Stimulated activated CD8-positive, alpha-beta memory T cell treated with anti-CD3 and anti-CD28 coated beads, Interleukin-4, amount 100 ng/mL, for 48 hours (primary cell): ENCODE results near the gene SERPINA10.
A peak's percentile ranks its signal among the peaks of the same experiment; 100 is the strongest.

ENCODE experiments used
- DNase-seq: peaks from one replicate; pipeline ENCODE4 v3.0.0-alpha.2; 2020

Gene SERPINA10, protein sequence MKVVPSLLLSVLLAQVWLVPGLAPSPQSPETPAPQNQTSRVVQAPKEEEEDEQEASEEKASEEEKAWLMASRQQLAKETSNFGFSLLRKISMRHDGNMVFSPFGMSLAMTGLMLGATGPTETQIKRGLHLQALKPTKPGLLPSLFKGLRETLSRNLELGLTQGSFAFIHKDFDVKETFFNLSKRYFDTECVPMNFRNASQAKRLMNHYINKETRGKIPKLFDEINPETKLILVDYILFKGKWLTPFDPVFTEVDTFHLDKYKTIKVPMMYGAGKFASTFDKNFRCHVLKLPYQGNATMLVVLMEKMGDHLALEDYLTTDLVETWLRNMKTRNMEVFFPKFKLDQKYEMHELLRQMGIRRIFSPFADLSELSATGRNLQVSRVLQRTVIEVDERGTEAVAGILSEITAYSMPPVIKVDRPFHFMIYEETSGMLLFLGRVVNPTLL

DNA sequence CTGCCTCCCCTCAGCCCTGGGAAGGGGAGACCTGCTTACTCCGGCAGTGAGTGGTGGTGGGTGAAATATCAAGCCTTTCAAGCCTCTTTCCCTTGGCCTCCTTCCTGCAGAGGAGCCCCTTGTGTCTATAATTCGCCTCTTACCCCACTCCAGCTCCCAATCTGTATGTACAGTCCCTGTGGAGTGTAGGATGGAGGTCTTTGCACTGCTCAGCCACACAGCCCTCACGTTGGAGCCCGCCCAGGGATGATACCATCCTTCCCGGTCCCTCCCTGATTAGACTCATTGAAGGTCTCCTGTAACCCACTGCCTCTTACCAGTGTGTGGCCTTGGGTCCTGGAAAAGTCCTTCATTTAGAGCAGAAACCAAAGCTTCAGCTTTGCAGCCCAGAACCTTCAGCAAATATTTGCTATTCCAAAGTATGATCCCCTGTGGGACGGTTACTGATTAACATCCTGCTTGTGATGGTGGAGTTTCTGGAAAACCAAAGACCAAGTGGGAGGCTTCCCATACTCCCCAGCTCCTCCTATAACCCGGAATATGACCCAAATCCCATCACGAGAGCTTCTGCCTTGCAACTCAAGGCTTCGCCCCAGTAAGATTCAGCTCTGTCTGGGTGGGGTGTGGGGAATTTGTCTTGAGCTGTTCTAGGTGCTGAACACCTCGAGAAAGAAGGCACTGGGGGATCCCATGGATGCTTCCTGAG is at the start of gene SERPINA10:
SERPINA10 (minus strand) TSS at position 397 of the 706 bp plus-strand sequence. CDS start 2,675 bp downstream, outside the sequence.
- DNase-seq: no peak

DNA sequence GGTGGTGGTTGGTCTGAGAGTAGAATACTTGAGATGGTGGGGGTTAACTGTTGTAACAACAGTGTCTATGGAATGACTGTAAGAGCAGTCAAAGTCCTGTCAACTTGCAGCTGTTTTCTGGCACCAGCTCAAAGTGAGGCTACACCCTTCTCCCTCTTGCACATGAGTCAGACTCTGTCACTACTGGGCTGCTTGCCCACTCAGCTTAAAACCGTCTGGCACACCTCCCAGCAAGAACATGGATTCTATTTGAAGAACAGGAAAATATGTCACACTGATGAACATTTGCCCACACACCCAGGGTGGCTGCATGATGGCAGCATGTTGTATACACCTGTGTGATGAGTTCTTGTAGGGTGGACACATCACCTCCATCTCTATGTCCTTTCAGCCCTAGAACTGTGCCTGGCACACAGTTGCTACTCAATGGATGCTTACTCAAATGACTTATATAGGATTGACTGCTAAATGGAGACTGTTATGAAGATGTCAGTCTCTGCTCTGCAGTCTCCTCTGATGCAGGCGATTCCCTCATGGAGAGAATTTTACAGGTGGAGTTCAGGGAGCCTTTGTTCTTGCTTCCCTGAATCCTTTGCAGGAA is 49.4 kb upstream of the SERPINA10 start:
- peak; percentile 55 for DNase-seq

DNA sequence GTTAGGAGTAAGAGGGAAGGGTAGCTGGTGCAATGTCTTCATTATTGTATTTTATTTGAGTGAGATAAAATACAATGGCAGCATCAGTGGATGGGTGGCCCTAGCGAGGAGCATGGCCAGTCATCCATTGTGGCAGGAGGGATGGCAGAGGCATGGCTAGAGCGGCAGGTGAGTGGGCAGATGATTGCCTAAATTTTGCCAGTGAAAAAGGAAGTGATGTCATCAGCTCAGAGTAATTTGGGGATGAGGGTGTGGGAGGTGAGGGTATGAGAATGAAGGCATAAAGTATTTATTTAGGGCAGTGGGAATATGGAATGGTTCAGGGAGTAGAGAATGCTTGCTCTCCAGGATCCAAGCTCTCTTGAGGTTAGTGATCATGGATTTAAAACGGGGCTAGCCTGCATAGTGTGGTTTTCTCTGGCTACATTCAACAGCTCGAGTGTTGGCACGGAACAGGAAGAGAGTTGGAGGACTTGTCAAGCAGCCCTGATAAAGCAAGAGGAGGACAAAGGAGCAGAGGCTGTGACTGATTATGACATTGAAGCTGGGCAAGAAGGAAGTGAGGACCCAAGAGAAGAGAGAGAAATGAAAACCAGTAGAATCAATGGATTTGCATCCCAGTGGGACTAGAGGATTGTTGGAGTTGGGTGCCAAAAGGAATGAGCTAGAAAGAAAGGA is 48.7 kb upstream of the SERPINA10 start:
- no peak for DNase-seq

DNA sequence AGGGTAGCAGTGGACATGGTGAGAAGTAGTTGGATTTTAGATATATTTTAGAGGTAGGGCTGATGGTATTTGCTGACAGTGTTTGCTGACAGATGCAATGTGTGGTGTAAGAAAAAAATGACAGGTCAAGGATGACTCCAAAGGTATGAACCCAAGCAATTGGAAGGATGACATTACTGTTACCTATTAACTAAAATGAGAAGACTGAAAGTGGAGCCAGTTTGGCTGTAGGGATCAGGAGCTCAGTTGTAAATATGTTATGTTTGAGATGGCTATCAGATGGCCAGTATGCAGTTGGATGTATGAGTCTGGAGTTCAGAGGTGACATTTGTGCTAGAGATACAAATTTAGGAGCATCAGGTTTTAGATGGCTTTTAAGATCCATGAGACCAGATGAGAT is 47.5 kb upstream of the SERPINA10 start:
- DNase-seq: no peak

DNA sequence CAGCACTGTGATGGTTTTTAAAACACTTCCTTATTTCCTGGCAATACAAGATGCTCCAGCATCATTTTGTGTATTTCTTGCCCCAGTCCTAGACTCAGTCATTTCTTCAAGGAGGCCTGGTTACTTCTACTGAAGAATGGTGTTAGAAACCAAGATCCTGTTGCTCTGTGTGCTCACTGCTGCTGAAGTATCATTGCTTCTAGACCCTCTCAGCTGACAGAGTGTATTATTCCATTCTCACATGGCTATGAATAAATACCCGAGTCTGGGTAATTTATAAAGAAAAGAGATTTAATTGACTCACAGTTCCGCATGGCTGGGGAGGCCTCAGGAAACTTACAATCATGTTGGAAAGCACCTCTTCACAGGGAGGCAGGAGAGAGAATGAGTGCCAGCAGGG is 45.0 kb upstream of the SERPINA10 start:
- DNase-seq: no peak

DNA sequence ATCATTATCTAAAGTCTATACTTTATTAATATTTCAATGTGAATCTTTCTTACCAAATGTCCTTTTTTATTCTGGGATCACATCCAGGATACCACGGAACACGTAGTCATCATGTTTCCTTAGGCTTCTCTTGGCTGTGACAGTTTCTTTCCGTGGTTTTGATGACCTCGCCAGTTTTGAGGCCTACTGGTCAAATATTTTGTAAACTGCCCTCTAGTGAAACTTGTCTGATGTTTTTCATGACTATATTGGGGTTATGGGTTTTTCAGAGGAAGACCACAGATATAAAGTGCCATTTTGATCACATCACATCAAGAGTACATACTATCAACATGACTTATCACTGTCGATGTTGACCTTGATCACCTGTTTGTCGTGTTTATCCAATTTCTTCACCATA is 44.2 kb upstream of the SERPINA10 start:
- no peak for DNase-seq

DNA sequence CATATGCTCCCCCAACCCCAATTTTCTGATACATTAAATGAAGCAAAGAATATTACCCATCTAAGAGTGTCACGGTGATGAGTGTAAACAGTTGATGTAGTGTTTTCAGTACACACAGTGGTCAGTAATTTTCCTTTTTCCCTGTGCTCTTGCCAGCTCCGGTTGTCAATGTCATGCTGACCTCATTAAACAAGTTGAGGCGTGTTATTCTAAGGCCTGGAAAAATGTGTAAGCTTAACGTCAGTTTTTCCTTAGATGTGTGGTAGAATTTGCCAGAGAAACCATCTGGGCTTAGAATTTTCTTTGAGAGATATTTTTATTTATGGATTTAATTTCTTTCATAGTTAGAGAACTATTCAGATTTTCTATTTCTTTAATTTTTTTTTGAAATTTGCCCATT is 41.8 kb upstream of the SERPINA10 start:
- no peak for DNase-seq

DNA sequence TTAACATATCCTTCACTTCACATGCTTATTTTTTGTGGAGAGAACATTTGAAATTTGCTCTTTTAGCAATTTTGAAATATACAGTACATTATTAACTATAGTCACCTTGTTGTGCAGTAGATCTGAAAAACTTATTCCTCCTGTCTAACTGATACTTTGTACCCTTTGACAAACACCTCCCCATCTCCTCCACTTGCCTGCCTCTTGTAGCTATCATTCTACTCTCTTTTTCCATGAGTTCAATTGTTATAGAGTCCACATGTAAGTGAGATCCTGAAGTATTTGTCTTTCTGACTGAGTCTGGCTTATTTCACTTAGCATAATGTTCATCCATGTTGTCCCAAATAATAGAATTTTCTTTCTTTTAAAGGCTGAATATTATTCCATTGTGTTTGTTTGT is 39.5 kb upstream of the SERPINA10 start:
- no peak for DNase-seq

DNA sequence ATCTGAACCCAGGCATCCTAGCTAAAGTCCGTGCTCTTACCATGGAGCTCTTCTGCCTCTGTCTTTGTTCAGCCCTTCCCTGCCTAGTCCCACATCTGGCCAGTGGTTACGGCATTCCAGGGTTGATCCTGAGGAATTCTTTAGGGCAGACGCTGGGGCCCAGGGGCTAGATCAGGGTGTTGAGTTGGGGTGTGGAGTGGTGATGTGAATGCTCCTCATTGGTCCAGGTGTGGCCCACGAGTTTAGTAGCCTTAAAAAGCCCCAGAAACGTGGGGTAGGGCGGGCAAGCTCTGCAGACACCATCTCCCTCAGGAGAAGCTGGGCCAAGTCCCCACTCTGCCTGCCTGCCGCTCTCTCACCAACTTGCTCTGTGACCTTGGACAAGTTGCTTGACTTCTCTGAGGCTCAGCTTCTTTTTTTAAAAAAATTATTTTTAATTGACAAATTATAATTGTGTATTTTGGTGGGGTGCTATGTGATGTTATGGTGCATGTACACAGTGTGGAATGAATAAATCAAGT is 39.1 kb upstream of the SERPINA10 start:
- no peak for DNase-seq

DNA sequence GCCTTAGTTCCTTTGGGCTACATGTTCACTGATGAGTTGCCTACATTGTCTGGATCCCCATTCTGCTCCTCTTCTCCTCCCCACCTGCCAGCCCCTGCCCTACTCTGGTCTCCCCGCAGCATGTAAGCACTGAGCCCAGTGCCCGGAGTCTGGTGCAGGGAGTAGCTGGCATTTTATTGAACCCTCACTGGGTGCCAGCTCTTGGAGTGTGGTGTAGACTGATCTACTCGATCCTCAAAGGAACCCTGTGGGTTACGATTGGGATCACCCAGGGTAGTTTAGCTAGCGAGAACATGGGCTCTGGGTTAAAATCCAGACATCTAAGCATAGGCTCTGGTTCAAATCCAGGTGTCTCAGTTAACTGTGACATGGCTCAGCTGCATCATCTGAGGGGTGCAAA is 38.4 kb upstream of the SERPINA10 start:
- peak; percentile 9 for DNase-seq

DNA sequence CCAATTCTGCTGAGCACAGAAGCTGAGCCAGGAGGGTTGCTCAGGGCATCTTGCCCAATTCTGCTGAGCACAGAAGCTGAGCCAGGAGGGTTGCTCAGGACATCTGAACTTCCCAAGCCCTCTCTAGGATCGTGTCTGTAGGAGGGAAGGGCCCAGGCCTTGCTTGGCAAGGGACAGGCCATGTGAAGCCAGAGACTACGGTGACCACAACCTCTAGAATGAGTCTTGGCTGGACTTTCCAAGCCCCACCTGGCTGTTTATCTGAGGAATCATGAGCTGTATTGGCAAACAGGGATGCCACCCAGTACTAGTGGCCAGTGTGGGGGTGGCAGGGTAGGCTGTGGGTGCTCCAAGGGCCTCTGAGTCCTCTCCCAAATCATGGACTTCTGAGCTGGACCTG is 37.8 kb upstream of the SERPINA10 start:
- DNase-seq: peak; percentile 14

DNA sequence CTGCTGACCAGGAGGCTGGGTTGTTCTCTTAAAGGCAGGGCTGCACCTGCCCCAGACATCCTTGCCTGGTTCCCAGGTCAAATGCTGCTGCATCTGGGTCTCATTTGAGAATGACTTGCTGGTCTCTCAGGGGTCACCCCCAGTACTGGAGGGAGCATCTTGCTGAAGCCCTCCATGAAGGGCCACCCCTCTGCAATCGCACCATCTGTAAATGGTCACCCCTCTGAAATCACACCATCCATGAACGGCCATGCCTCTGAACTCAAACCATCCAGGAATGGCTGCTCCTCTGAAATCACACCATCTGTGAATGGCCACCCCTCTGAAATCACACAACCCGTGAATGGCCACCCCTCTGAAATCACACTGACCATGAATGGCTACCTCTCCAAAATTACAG is 37.4 kb upstream of the SERPINA10 start:
- peak; percentile 12 for DNase-seq

DNA sequence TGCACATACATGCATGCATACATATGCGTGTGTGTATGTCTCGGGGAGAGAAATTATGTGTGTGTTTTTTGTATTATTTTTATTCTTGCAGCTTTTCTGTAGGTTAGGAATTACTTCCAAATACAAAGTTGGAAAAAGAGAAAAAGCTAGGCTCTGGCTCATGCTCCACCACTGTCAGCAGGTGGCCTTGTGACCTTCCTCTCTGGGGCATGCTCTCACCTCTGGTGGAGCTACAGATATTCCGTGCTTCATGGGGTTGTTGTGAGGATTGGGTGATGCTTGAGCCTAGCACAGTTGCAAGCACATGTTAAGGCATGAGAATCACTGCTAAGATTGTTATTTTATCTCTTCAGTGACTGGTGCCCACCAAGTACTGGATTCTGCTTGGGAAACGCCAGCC is 36.8 kb upstream of the SERPINA10 start:
- no peak for DNase-seq

DNA sequence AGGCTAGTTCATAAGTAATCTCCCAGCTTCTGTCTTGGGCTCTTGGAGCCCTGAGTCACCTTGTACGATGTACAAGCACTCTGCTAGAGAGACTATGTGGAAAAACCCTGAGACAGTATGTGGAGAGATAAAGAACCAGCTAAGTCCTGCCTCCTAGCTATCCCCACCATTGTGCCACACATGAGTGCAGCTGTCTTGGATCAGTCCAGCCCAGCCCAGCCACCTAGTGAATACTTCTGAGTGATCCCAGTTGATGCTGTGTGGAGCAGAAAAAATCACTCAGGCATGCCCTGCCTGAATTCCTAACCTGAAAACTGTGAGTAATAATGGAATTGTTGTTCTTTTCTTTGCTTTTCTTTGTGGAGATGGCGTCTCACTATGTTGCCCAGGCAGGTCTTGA is 35.1 kb upstream of the SERPINA10 start:
- DNase-seq: peak; percentile 10

DNA sequence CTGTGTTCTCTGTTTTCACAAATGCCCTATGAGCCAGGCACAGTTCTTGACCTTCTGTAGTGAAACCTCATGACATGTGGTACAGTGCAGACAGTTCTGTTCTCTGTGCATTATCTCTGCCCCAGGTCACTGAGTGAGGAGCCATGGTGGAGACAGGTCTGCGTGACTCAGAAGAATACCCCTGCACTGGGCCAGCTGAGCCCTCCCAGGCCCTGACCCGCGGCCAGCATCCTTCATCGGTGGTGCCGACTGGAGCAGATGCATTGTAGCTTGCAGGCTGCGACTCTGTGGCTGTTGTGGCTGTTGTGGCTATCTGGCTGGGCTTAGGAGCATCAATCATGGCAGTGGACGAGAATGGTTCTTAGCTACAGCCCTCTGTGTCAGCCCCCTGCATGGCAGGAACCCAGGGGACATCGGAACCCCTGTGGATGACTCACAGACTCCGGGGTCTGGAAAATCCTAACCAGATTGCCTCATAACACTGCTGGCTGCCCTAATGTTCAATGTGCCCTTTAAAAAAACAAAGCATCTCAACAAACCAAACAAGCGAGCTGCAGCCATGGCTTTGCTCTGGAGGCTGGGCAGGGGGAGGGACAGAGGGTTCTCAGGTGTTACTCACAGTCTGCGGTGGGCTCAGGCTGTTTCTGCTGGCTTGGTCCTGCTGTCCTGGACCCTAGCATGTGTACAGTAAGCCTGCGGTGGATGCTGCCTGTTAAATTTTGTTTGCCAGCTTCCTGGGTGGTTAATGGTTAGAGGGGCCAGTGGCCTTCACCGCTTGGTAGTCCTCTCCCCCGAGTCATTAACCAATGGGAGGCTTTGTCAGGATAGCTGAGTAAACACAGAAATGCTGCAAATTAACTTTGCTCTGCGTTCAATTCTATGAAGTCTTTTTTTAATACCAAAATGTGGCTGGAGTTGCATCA is 29.8 kb upstream of the SERPINA10 start, which contains the start of gene SERPINA6:
SERPINA6 (minus strand) TSS at position 689 of the 923 bp plus-strand sequence. CDS start 8,688 bp downstream, outside the sequence.
- peak; percentile 15 for DNase-seq

DNA sequence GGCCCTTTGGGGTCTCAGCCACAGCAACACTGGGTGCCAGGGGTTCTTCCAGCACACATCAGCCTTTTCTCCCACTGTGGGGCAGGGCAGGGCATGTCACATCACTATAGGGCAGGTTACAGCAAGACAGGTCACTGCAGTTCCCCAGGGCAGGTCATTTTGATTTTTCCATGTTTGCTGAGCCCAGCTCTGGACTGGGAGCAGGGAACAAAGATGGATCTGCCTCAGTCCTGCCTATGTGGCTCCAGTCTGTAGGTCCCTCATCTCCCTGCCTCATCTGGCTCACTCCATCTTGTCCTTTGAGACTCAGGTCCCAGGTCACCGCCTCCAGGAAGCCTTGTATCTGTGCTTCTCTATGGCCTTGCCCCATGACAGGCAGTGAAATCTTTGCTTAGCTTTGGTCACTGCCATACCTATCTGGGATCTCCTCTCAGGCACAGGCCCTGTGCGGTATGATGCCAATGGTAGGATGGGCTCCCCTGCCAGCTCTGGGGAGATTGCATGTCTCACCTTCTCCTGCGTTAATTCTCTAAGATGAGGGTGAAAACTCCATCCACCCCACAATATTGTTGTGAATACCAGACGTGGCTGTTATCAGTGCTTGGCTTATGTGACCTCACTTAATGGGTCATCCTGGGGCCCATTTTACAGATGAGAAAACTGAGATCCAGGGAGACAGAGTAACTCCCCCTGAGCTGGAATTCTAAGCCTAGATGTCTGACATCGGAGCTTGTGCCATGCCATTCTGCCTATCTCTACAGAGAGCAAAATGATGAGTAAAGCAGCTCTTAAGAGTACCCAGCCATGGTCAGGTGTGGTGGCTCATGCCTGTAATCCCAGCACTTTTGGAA is 28.6 kb upstream of the SERPINA10 start:
- peak; percentile 11 for DNase-seq

DNA sequence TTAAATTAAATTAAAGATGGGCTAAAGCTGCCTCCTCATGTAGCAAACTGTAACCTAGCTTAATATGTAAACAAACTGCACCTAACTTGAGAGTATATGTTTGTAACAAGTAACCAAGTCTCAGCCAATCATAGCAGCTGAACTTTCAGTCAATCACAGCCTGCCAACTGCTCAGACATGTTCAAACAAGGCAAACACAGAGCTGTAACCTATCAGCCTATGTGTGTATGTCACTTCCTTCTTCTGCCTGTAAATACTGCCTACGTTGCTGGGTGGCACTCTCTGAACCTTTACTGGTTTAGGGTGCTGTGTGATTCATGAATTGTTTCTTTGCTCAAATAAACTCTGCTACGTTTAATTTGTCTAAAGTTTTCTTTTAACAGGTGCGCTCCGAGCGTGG is 27.2 kb upstream of the SERPINA10 start:
- peak; percentile 10 for DNase-seq

DNA sequence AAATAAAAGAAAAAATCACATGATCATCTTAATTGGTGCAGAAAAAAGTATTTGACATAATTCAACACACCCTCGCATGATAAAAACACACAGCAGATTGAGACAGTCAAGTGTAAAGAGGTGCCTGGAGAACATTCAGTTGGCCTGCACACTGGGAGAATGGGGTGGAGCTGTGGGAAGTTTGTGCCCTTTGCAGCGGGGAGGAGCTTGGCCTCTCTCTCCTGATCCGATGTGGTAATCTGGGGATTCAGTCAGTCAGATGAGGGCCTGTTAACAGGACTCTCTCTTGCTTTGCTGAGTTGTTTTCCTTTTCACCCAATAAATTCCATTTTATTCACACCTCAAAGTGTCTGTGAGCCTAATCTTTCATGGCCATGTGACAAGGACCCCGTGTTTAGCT is 24.2 kb upstream of the SERPINA10 start:
- no peak for DNase-seq

DNA sequence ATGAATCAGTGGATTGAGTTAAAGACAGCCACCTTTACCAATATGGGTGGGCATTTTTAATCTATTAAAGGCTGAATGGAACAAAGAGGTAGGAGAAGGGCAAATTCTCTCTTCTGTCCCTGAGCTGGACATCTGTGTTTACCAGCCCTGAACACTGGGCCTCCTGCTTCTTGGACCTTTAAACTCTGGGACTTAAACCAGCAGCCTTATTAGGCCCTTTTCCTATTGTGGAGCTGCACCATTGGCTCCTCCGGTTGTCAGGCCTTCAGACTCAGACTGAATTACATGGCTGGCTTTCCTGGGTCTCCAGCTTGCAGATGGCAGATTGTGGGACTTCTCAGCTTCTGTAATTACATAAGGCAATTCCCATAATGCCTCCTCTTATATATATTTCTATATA is 23.6 kb upstream of the SERPINA10 start:
- DNase-seq: no peak

DNA sequence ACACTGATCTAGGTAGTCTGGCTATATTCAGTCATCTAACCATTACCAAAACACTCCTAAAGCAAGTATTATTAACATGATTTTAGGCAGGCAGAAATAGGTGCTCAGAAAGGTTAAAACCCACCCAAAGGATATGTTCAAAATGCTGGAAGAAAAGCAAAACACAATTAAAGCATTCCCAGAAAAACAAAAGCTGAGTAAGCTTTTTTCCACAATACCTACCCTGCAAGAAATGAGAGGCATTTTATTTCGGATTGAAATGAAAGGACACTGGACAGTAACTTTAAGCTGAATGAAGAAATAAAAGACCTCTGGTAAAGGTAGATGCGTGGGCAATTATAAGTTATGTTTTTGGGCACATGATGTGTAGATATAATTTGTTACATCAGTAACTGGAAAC is 21.8 kb upstream of the SERPINA10 start:
- no peak for DNase-seq
